ENCODE measurements around the gene UNC5C.

The UNC5C gene

DNA sequence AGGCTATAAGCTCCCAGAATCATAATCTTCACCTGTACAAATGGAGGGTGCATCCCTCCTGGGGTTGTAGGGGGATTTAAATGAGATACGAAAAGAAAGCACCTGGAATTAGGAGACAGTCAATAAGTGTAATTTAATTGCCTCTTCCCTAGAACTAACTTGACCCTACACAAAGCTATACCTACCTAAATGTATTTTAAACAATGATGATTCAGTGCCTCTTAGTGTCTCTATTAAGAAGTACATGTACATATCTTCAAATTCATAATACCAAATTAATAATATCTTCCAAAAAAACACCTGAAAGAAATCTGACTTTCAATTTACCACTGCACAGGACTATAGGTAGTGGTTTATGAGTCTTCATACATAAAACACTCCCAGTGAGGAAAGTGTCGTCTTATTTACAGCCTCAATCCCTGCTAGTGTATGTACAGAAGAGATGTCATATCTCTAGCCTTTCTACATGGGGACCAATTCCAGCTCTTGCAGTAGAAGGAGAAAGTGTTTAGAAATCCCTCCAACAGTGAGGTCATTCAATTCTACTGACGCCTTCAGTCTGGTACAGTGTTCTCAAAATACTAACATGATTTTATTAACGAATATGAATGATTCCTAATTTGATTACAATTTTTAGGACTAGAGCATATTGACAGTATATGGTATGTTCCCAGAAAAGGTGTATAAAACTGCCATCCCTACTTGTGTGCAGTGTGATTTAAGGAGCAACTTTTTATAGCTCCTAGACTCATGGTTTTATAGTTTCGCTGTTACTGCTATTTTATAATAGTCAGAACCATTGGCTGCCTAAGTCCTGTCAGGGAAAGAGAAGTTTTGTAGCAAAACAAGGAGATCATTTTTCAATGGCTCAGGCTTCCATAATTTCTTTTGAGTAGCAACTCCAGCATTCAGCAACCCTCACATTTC lies 282.7 kb downstream of the UNC5C start:
- DNase-seq (ENCODE audit: low read depth) = no peak

DNA sequence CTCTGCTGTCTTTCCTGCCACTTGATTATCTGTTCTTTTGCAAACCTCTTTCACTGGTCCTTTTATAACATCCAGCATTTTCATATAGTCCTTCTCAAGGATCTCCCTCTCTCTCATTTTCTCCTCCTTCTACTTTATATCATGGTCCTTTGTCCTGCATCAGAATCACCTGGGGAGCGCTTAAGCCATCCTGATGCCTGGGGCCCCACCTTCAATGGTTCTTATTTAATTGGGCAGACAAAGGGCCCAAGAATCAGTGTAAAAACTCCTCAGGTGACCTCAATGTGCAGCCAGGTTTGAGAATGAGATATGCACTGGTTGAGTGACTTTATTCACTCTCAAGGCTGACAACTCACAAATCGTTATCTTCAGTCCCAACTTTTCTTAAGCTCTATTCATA lies 283.9 kb downstream of the UNC5C start:
- DNase-seq (ENCODE audit: low read depth) = no peak

DNA sequence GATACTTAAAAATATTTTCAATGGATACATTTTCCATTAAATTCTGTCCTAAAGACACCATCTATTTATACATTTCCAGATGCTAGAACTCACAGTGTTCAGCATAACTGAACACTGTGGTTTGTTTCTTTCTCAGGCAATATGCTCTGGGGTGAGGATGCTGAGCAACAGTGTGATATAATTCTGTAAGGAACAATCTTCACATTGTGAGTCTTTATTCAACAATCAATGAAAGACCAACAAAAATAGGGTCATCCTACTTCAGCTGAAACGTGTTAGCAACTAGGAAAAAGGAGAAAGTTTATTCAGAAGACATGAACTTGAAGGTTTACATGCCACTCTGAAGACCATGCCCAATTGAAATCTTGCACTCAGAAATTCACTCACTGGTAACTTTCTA lies 284.8 kb downstream of the UNC5C start:
- no peak for DNase-seq (ENCODE audit: low read depth)

DNA sequence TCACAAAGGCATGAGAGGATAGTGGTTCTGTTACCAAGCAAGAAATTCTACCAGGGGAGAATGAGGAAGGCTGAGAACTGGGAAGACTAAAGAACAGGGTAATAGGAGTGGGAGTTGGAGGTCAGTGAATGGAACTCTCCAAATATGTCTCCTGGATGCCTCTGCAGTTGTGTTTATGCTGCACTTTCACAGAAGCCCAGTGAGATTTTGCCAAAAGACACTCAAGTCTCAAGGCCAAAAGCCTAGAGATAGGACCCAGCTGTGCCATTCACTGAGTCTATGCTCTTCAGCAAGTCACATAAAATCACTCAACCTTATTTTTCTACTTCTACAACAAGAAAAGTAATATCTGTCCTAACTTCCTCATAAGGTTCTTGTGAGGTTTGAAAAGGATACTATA lies 285.4 kb downstream of the UNC5C start:
- no peak for DNase-seq (ENCODE audit: low read depth)

DNA sequence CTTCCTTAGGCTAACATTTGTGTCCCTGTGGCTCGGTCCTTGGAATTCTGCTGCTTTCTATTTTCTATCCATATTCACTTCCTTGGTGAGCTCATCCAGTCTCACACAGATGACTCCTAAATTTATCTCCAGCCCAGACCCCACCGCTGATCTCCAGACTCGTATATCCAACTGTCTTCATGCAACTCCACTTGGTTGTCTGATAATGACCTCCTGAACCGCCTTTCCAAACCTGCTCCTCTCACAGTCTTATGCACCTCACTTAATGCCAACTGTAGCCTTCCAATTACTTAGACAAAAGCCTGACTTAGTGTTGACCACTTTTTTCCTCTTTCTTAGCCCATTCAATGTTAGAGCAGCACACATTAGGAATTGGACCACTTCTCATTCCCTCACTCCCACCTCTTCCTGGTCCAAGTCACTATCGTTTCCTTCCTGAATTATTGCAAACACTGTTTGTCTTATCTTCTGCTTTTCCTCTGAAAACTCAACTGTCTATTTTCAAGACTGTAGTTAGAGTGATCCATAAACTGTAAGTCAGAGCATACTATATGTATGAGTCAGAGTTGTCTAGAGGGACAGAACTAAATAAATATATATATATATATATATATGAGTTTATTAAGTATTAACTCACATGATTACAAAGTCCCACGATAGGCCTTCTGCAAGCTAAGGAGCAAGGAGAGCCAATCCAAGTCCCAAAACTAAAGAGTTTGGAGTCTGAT lies 292.5 kb downstream of the UNC5C start:
- no peak for DNase-seq (ENCODE audit: low read depth)

DNA sequence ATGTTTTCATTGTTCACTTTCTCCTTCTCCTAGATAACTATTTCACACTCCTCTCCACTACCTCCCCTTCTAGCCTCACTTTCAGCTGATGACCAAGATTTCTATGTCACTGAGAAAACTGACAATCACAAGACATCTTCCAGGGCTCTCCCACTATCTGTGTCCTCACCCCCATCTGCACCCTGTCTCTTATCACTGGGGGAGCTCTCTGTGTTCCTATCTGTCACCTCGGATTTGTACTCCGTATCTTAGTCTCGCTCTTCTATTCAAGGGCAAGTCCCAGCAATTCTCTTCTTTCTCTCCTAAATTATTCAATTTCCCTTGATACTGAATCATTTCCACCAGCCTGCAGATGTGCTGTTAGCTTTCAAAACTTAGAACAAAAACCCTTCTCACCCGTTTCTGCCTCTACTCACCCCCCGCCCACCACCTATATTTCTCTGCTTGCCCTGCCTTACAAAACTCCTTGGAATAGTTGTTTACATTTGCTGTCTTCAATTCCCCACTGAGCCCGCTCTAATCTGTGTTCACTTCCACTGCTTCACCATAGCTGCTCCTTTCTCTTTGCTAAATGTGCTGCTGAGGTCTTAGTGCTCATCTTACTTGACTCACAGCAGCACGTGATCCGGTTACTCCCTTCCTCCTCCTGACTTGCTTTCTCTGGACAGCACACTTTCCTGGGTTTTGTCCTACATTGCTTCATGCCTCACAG lies 293.2 kb downstream of the UNC5C start:
- DNase-seq (ENCODE audit: low read depth) = no peak

DNA sequence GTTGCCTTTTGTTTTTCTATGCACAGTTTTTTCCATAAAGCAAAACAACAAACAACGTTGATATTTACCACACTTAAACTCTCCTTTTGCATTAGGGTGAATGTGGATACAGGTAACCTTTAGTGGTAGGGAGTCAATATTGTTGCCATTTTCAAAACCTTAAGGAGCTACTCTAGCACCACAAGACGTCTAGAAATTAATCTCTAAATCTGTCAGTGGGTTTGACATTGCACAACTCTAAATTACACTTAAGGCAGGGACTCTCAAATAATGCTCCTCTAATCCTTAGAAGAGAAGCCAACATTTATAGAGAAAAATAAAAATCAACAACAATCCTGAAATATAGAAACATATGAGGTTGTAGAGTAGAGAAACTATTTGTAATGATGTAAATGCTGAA lies 297.2 kb downstream of the UNC5C start:
- DNase-seq (ENCODE audit: low read depth) = no peak

DNA sequence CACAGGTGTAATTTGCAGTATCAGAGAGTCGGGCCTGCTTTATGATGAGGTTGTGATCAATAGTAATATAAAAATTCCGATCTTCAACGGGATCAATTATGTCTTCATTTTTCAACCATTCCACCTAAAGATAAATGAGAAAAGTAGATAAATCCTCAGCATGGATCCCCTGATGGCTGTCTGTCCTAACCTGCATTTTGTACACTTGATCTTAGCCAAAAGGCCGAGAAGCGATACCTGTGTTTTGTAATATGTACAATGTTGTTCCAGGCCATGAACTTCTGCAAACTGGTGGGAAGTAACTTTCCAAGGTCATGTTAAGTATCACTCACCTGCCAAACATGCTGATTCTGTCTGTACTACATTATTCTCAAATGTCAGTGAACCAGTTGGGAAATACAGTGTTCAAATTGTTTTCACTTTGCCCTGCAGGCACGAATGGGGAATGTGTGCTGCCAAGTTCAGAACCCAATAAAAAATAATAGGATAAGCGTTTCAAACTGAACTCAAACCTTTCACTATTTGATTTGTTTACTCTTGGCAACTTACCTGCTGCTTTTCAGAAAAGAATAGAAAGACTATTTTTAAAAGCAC lies 298.1 kb downstream of the UNC5C start:
- DNase-seq (ENCODE audit: low read depth) = no peak

DNA sequence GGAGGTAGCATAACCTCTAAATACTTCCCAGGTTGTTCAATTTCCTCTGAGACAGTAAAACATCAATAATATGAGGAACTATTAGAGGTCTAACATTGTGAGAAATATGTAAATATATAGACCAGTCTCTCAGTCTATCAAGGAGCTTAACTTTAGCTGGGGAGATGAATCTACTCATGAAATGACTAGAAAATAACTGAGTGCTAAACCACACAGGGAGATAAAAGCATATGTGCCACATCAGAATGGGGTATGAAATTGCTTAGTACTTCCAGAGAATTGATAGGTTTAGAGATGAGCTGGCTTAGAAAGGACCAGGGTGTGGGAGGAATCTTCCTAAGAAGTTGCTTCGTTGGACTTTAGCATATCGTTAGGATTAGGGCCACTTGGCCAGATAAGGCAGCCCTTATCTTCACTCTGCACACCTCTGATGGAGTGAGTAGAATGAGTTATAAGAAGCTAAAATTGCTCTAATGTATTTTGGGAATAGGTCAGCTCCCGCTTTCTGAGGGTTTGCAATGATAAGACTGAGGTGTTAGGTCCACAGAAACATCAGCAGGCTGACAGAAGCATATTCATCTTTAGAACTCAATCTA lies 299.2 kb downstream of the UNC5C start:
- no peak for DNase-seq (ENCODE audit: low read depth)

DNA sequence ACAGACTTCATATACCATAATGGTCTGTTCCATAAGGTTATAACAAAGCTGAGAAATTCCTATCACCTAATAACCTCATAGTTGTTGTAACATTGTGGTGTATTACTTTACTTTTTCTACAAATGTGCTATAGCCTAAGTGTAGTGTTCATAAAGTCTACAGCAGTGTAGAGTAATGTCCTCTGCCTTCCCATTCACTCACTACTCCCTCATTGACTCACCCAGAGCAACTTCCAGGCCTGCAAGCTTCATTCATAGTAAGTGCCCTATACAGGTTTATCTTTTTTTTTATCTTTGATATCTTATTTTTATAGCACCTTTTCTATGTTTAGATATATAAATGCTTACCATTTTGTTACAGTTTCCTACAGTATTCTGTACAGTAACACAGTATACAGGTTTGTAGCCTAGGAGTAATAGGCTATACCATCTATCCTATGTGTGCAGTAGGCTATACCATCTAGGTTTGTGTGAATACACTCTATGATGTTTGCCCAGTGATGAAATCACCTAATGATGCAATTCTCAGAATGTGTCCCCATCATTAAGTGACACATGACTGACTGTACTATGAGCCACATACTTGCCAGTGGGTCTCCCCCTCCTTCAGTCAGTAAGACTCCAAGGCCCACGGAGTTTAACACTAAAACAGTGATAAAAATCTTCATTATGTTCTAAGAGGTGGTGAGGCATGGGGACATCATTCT lies 299.9 kb downstream of the UNC5C start:
- no peak for DNase-seq (ENCODE audit: low read depth)

DNA sequence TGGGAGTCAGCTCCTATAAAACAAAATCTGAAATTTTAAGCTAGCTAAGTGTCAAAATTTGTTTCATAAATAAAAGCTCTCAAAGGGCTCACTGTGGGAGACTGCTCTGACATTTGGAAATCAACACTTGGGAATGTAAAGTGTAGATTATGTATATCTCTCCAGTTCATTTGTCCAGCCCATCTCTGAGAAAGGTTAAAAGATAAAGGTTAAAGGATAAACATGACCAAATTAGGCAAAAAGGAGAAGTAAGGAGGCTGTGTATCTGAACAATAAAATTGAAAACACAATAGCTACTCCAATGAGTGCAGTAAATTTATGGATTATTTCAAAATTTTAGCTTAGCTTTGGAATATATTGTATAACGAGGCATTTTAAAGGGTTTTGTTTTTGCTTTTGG lies 304.9 kb downstream of the UNC5C start:
- DNase-seq (ENCODE audit: low read depth) = no peak

DNA sequence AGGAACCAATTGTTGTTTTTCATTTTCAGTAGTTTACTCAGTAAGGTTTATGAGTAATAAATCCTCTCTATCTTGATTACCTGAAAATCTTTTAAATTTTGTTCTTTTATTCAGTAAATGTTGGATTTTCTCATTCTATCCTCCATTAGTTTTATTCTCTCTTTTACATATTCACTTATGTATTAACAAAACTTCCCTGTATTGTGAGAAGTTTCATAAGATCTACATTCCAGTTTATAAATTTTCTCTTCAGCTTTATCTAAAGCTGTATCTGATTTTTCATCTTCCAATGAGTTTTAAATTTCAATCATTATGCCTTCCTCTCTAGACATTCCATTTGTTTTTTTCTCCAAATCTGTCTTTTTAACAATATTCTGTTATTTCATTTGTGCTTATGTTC lies 310.2 kb downstream of the UNC5C start:
- no peak for DNase-seq (ENCODE audit: low read depth)

DNA sequence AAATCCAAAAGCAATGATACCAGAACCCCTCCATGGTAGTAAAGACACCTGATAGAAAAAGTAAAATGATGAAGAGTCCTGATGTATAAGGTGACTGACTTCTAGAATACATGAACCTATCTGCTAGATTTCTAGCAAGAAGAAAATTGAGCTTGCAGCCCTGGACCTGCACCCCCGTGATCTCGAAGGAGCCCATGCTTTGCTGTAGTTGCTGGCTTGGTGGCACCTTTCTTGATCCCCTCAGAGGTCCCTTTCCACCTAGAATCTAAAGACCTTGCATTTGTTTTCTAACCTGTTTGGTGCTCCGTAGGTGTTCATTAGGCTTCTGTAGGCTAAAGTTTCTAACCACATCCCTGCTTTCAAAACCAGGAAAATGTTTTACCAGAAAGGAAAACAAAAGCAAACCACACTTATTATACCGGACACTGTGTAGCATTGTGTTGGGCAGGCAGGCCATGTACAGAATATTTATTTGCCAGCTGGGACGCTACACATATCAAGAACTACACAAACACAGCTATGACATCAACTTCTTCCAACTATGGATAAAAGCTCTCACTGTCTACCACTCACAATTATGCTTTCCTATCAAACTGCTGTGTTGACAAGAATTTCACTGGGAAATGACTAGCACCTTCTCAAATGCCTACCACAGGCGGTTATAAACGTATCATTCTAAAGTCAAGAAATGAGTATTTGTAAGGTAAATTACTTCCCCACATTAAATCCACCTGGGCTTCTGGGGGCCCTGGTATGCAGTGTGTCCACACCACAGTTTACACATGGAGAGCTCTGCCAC lies 316.2 kb downstream of the UNC5C start:
- DNase-seq (ENCODE audit: low read depth) = no peak

DNA sequence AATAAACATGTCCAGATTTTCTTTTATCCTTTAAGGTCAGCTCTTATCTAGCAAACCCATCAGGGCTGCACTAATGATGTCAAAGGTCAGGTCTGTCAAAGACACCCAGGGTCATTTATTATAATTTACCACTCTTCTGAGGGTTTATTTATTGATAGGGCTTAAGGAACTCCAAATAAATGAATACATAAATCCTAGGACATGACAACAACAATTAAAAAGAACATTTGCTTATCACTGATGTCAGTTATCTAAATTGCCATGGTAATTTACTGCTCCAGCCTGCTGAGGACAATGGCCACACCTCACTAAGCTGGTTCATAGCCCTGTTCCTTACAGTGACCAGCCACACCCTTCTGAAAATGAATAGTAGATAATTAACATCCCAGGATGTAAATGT lies 317.1 kb downstream of the UNC5C start:
- no peak for DNase-seq (ENCODE audit: low read depth)

DNA sequence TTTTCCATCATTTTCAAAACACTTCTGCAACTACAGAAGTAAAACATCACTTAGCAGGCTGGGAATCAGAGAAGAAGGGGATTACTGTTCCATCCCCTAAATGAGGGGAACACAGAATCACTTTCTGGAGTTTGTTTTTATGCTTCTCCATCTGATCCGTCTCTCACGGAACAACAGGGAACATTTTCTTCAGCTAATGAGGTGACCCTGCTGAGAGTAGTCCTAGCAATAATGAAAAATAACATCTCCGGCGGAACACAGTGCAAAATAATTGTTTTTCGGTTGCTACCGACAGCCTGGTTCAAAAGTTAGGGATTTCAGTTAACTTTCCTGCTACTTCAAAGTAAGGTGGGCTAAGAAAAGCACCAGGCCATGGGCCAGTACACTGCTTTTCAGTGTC lies 322.9 kb downstream of the UNC5C start:
- DNase-seq (ENCODE audit: low read depth) = no peak

DNA sequence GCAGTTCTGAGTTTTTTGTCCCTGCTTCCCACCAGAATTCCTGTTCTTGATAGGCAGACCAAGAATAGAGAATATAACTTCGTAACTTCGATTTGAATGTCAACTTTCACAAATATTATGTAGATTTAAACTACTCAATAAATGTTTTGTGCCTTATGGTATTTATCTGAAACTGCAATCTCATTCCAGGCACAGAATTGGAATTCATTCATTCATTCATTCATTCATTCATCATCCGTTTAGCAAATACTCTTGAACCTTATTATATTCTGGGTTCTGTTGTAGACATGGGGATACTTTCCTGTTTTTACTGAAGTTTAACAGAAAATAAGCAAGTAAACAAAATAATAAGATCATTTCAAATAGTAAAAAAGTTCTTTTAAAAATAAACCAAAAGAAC lies 324.4 kb downstream of the UNC5C start:
- no peak for DNase-seq (ENCODE audit: low read depth)

DNA sequence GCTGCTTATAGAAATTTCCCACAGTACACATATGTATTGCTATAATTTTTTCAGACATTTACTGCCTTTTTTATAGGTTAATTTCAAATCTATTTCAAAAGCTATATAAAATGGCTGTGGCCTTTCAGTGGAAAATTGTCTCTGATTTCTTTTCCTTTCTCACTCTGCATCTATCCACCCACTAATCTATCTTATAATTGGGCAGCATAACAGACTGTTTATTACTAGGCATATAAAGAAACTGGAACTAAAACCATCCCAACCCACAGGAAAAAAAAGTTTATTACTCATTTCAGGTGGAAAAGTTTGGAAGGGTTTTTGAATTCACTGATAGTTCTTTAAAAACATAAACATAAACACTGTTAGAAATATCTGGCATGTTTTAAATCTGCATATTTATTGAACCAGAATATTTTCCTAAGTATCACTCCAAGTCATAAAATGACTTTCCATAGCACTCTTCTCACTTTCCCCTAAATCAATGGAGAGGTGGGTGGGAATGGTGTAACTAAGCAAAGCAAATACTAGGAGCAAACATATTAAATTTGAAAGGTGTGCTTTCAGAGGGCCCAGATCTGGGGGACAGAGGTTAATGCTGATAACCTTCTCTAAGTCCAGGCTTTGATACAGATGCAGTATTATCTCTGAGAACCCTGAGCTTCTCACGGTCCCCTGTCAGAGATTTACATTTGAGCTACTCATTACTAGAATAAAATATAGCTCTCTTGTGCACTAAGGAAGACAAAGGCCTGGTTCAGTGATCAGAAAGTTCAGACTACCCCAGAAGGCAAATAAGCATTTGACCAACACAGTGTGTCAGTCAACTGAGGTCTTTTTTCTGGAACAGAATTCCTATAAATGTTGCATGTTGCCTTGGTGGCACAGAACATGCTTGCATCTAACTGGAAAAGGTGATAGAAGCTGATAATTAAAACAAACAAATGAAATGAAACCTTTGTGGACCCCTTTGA lies 328.3 kb downstream of the UNC5C start:
- no peak for DNase-seq (ENCODE audit: low read depth)

DNA sequence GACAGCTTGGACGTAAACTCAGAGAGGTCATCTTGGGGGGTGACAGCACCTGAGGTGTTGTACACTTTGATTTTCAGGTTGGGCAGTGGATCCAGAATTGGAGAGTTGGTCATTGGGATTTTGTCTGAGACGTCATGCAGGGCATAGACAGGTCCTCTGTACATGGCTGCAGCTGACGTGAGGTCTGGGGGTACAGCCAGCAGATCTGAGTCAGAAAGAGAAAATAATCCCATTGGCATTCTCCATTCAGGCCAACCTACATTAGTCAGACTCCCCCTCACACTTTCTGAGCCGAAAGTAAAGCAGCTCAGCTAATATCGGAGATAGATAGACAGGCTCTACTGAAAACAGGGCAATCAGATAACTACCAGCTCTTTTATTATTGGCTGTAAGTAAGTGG lies 329.7 kb downstream of the UNC5C start:
- no peak for DNase-seq (ENCODE audit: low read depth)

DNA sequence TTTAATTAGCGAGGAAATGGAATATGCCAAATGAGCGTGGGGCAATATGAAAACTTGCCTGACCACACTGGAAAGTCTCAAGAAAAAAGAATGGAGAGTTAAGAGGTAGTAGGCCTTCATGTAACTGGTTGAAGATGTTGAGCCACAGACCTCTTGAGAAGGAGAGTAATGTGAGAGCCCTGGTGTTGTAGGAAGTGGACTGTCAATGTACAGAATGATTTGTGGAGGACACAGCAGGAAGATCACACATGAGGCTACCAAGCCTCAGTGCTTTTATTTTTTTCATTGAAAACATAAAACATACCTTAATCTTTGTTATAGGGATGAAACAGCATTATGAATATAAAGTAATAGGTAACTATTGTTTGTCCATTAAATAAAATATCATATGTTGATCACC lies 331.6 kb downstream of the UNC5C start:
- DNase-seq (ENCODE audit: low read depth) = no peak

Measured in stimulated activated CD8-positive, alpha-beta memory T cell treated with anti-CD3 and anti-CD28 coated beads, Interleukin-15, amount 100 ng/mL, for 24 hours (primary cell).